Skeletal muscle tissue (tissue), 4 donors: Measurements from ENCODE around the gene CABS1. TPM values are rescaled to one million over a fixed set of nuclear protein-coding genes. Genes with fewer than 3 reads are reported as not detected.

Experiments used
- H3K27ac ChIP-seq: one replicate; pipeline ENCODE4 v1.7.0; 2013; ENCODE audit warnings: mild to moderate bottlenecking, low read depth, low read length, inconsistent platforms
- H3K27me3 ChIP-seq, 3 donors: one replicate each; pipeline ENCODE4 v1.7.0; 2013; ENCODE audit warnings: low read length in 3 of 3; ENCODE audit not compliant: control insufficient read depth in 3 of 3, insufficient read depth in 3 of 3
- H3K36me3 ChIP-seq, 3 donors: one replicate each; pipeline ENCODE4 v1.7.0; 2013; ENCODE audit warnings: low read length in 3 of 3; ENCODE audit not compliant: control insufficient read depth in 3 of 3, insufficient read depth in 3 of 3
- H3K4me1 ChIP-seq, 3 donors: one replicate each; pipeline ENCODE4 v1.7.0; 2013; ENCODE audit warnings: low read length in 3 of 3, mild to moderate bottlenecking in 3 of 3; ENCODE audit not compliant: control insufficient read depth in 3 of 3, insufficient read depth in 3 of 3
- H3K4me3 ChIP-seq, 3 donors: one replicate each; pipeline ENCODE4 v1.7.0; 2013; ENCODE audit warnings: low read length in 3 of 3
- H3K9ac ChIP-seq, 3 donors: one replicate each; pipeline ENCODE4 v1.7.0; 2013; ENCODE audit warnings: low read length in 3 of 3, mild to moderate bottlenecking in 3 of 3, moderate library complexity in 2 of 3, low read depth in 1 of 3
- H3K9me3 ChIP-seq, 3 donors: one replicate each; pipeline ENCODE4 v1.7.0; 2013; ENCODE audit warnings: low read length in 3 of 3; ENCODE audit not compliant: control insufficient read depth in 3 of 3
- total RNA-seq: library from RNA; depleted of rRNA; stranded (reverse); fragments of >200 nt; gene quantifications from one replicate; pipeline ENCODE4 v1.2.3, GENCODE V29; 2014
- donor health status: Osteomylitis.

The CABS1 gene
- total RNA-seq, 1 donor from 2014 or later, result not detected

DNA sequence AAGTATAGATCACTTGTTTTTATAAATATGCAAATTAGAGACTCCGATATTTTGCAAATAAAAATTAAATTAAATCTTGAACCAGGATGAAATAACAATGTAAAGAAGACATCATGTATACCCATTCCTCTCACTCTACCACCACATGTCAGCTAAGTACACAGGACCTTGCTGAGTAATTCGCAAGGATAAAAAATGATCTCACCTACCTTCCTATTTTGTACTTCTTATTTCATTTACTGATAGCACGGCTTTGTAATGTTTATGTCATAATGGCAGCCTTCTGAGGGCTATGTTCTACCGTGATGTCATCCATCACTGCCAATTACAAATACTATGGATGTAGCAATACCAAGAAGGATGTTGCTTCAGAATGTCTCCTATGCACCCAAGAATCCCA, 37.2 kb downstream of the CABS1 start:
- Histone ChIP-seq H3K9me3 (no peaks in the 10 kb centered on the region), H3K4me1 (no peaks in the 10 kb centered on the region), H3K27me3 (no peaks in the 10 kb centered on the region), H3K36me3 (no peaks in the 10 kb centered on the region), H3K9ac (no peak overlapping the region), H3K4me3 (no peak overlapping the region), H3K27ac (no peak overlapping the region)

DNA sequence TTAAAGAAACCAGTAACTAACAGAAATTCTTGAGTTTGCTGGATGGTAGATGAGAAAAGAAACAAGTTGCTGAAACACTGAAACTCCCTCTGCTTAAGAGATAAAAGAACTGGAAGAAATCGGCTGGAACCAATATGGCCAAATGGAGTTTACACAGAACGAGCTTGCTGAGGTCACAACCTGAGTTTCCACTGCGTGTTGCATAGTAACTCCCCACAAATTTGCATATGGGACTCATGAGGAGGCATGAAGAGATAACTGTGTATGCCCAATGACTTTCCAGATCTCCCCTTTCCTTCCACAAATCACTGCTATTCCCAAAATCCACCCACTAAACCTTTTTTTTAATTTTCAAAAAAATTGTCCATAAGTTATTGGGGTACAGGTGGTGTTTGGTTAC, 38.0 kb downstream of the CABS1 start:
- Histone ChIP-seq H3K27ac (no peak overlapping the region), H3K27me3 (no peaks in the 10 kb centered on the region), H3K36me3 (no peaks in the 10 kb centered on the region), H3K9me3 (no peaks in the 10 kb centered on the region), H3K4me1 (no peaks in the 10 kb centered on the region), H3K4me3 (no peak overlapping the region), H3K9ac (no peak overlapping the region)

- no peaks in the 10 kb centered on the region for H3K36me3 ChIP-seq
- H3K9ac ChIP-seq, result no peak overlapping the region
- H3K27ac ChIP-seq, result no peak overlapping the region
- H3K4me3 ChIP-seq, result no peak overlapping the region
- no peaks in the 10 kb centered on the region for H3K9me3 ChIP-seq
- H3K4me1 ChIP-seq, result no peaks in the 10 kb centered on the region
- H3K27me3 ChIP-seq, result no peaks in the 10 kb centered on the region
Measured at GRCh38 chr4:70380578-70380977, 45.8 kb downstream of the CABS1 start.

GRCh38 chr4:70382691-70383181, 48.0 kb downstream of the CABS1 start, which contains the start of gene SMR3B:
Gene SMR3B (plus strand): TSS chr4:70383131. CDS start chr4:70384511, 1,380 bp downstream.
- Histone ChIP-seq H3K27ac (no peak within 1 kb of the TSS), H3K4me1 (no peaks in the 10 kb centered on the region), H3K9me3 (no peaks in the 10 kb centered on the region), H3K4me3 (no peak within 1 kb of the TSS), H3K27me3 (no peaks in the 10 kb centered on the region), H3K36me3 (no peaks in the 10 kb centered on the region), H3K9ac (no peak within 1 kb of the TSS)

Other genes with a start within 250 kb of the CABS1 start
- gene PRR27, start 180.7 kb upstream of the CABS1 start, total RNA-seq, result not detected
- not detected for gene ODAM, start 139.3 kb upstream of the CABS1 start, total RNA-seq
- gene FDCSP, start 108.9 kb upstream of the CABS1 start, total RNA-seq, result not detected
- not detected for gene CSN3, start 92.4 kb upstream of the CABS1 start, total RNA-seq
- not detected for gene SMR3A, start 25.8 kb downstream of the CABS1 start, total RNA-seq
- not detected for gene SMR3B, start 48.1 kb downstream of the CABS1 start, total RNA-seq
- not detected for gene OPRPN, start 63.0 kb downstream of the CABS1 start, total RNA-seq
- gene MUC7, start 137.2 kb downstream of the CABS1 start, total RNA-seq, result not detected
- not detected for gene AMTN, start 183.6 kb downstream of the CABS1 start, total RNA-seq